Ovary (tissue), 9 donors: Measurements from ENCODE around the gene FRMD1. TPM values are rescaled to one million over a fixed set of nuclear protein-coding genes. Genes with fewer than 3 reads are reported as not detected.
A peak's percentile ranks its signal among the peaks of the same experiment; 100 is the strongest.

Source experiments
- DNase-seq, 5 donors: peaks; one replicate each; pipeline ENCODE4 v3.0.0-alpha.2; 2019 to 2020
- H3K27ac ChIP-seq, 2 donors: fragments of 200-600 bp; one replicate each; pipeline versions ENCODE4 v1.5.1 to v1.8.0; 2019 to 2022
- H3K27me3 ChIP-seq: fragments of 200-600 bp; one replicate; pipeline ENCODE4 v1.8.0; 2022
- H3K36me3 ChIP-seq: fragments of 200-600 bp; sonication (generic); one replicate; pipeline ENCODE4 v1.5.1; 2019
- H3K4me1 ChIP-seq: one replicate; pipeline ENCODE4 v1.8.1; 2013; ENCODE audit warnings: mild to moderate bottlenecking, moderate library complexity; ENCODE audit not compliant: insufficient read depth
- H3K4me3 ChIP-seq: fragments of 200-600 bp; sonication (generic); one replicate; pipeline ENCODE4 v1.5.1; 2017
- H3K9me3 ChIP-seq, 2 donors: fragments of 200-600 bp in 1 of 2; sonication (generic) in 1 of 2; one replicate each; pipeline versions ENCODE4 v1.5.1 to v1.8.1; 2013 to 2019; ENCODE audit warnings: mild to moderate bottlenecking in 1 of 2, moderate library complexity in 1 of 2
- EP300 ChIP-seq: sonication (generic); formaldehyde crosslinking; IDR thresholded peaks from one replicate; pipeline ENCODE4 v1.6.1; 2017; ENCODE audit warnings: antibody characterized with exemption
- POLR2A ChIP-seq: fragments of 450-650 bp; IDR thresholded peaks from one replicate; pipeline ENCODE4 v1.6.1; 2017; ENCODE audit warnings: antibody characterized with exemption, mild to moderate bottlenecking, moderate library complexity
- WGBS, 3 donors: extraction: QIAGEN DNeasy Blood & Tissue Kit in 1 of 3; methylation state at CpG; one replicate each; pipeline versions ENCODE4 v1.1.5 to v1.1.7; 2013 to 2017; 5-methylcytosine and 5-hydroxymethylcytosine counted together
- intact Hi-C, 4 donors: fragments of 100-400 bp; cut with DNase I; formaldehyde crosslinking; loops; one replicate each; pipeline versions ENCODE4 v1.11.0 to v1.15.1; 2022 to 2023
- polyA plus RNA-seq, 2 donors: library from polyadenylated mRNA; stranded (reverse); fragments of 200-250 nt in 1 of 2; fragments of 350-450 nt in 1 of 2; fragmentation: Illumina TruSeq in 1 of 2; extraction: RNeasy Lipid Tissue Mini Kit (QIAGEN cat#74804) in 1 of 2; gene quantifications; one replicate each; pipeline ENCODE4 v1.2.3, GENCODE V29; 2013 to 2014
- total RNA-seq, 7 donors: library from RNA; depleted of rRNA in 2 of 7; stranded (reverse); fragments of >200 nt in 2 of 7; fragmentation: NEBNext Ultra II Directional in 3 of 7; extraction: Animal tissue kit (Norgen Biotek cat#: 25700) in 3 of 7; gene quantifications; one replicate each; pipeline versions ENCODE4 v1.1.0 to v1.2.4, GENCODE V29; 2016 to 2023
- TF ChIP-seq, protein P1 (sequence below), 3 donors: fragments of 450-650 bp in 2 of 3; fragments of 200-600 bp in 1 of 3; IDR thresholded peaks; one replicate each; pipeline versions ENCODE4 v1.5.1 to v1.8.0; 2016 to 2022; ENCODE audit warnings: antibody characterized with exemption in 3 of 3, mild to moderate bottlenecking in 1 of 3
- donor health status: DM: no; HTN: no; CAD: no; lungs with moderate emphysema.
- donor health status: DM: no; HTN: no; CAD: no.
- donor health status: Bipolar disorder and iron deficiency.
- donor health status: DM: yes; HTN: yes; CAD: no.
- donor health status: DM: no; HTN: no; CAD: no.
- donor health status: DM: yes; HTN: yes; CAD: no.

The FRMD1 gene
- total and polyA plus RNA-seq, 9 donors, result 0.10 to 0.48 (median 0.31) TPM; not detected in 2

DNA sequence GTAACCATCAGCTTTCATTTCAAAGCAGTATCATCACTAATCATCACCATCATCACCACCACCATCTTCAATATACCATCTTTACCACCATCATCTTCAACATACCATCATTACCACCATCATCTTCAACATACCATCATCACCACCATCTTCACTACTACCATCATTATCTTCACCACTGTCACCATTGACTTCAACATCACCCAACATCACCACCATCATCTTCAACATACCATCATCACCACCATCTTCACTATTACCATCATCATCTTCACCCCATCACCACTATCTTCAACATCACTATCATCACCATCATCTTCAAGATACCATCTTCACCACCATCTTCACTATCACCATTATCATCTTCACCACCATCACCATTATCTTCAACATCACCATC is 40.5 kb upstream of the FRMD1 start:
- no peaks in the 10 kb centered on the region for H3K36me3 ChIP-seq
- H3K9me3 ChIP-seq, result no peaks in the 10 kb centered on the region
- intact Hi-C loops, result loop anchor here in 1 of 4 donors (5.0 kb wide), 1 partner anchor 188 kb away; no protein-coding TSS in a partner anchor
- no peak overlapping the region for H3K27ac ChIP-seq
- TF ChIP-seq, protein P1, sequence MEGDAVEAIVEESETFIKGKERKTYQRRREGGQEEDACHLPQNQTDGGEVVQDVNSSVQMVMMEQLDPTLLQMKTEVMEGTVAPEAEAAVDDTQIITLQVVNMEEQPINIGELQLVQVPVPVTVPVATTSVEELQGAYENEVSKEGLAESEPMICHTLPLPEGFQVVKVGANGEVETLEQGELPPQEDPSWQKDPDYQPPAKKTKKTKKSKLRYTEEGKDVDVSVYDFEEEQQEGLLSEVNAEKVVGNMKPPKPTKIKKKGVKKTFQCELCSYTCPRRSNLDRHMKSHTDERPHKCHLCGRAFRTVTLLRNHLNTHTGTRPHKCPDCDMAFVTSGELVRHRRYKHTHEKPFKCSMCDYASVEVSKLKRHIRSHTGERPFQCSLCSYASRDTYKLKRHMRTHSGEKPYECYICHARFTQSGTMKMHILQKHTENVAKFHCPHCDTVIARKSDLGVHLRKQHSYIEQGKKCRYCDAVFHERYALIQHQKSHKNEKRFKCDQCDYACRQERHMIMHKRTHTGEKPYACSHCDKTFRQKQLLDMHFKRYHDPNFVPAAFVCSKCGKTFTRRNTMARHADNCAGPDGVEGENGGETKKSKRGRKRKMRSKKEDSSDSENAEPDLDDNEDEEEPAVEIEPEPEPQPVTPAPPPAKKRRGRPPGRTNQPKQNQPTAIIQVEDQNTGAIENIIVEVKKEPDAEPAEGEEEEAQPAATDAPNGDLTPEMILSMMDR (IDR thresholded peaks at IDR 0.05), result no peak
- no peak for TF ChIP-seq POLR2A
- no peak for TF ChIP-seq EP300
- no peaks in the 10 kb centered on the region for H3K4me1 ChIP-seq
- no peak overlapping the region for H3K4me3 ChIP-seq
- H3K27me3 ChIP-seq, result no peaks in the 10 kb centered on the region
- DNase-seq, result no peak

DNA sequence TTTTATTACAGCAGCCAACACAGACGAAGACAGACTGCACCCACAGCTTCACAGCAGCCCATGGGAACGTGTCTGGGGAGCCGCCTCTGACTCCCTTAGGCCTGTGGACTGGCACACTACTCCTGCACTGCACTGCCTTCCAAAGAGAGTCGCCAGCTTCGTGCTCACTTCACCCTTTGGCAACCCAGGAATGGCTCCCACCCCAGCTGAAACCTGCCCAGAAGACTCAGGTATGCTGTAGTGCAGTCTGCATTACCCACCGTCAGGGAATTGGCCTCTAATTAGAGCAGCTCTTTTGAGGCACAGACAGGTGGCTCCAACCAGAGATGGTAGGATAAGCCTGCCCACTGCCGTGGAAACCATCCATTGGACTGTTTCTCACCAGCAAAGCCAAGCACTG is 39.9 kb upstream of the FRMD1 start:
- 92 to 94% (median 93%) methylated on average over 7 of the region's 7 CpGs for WGBS, 3 donors
- H3K27ac ChIP-seq, result no peak overlapping the region
- no peaks in the 10 kb centered on the region for H3K36me3 ChIP-seq
- no peaks in the 10 kb centered on the region for H3K4me1 ChIP-seq
- intact Hi-C loops, result loop anchor here in 1 of 4 donors (5.0 kb wide), 1 partner anchor 188 kb away; no protein-coding TSS in a partner anchor
- TF ChIP-seq POLR2A, result no peak
- TF ChIP-seq, protein P1 (IDR thresholded peaks at IDR 0.05), result no peak
- TF ChIP-seq EP300, result no peak
- no peaks in the 10 kb centered on the region for H3K9me3 ChIP-seq
- DNase-seq, result peak in 1 of 5 donors; percentile 6
- H3K27me3 ChIP-seq, result no peaks in the 10 kb centered on the region
- H3K4me3 ChIP-seq, result no peak overlapping the region

DNA sequence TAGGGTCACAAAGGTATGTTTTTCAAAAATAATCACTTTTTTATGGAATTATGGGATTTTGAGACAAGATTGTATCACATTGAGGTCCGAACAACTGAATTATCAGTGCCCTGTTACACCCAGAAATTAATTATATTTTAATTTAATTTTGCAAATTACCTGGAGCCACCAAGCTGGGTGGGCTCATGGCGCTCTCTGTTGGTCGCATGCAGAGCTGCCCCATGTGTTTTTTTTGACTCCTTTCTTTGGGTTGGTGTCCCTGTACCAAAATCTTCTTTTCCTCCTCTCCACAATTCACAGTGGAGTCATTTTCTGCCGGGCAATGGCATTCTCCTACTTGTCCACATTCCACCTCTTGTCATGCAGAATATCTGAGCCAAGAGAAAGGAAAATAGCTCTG is 38.9 kb upstream of the FRMD1 start:
- Histone ChIP-seq H3K4me1 (no peaks in the 10 kb centered on the region), H3K36me3 (no peaks in the 10 kb centered on the region), H3K4me3 (no peak overlapping the region), H3K27me3 (no peaks in the 10 kb centered on the region), H3K27ac (no peak overlapping the region), H3K9me3 (no peaks in the 10 kb centered on the region)
- DNase-seq, result peak in 1 of 5 donors; percentile 8
- intact Hi-C loops, result loop anchor here in 2 of 4 donors (2.0 to 5.0 kb wide), 2 partner anchors 45 to 189 kb away; no protein-coding TSS in a partner anchor
- TF ChIP-seq EP300 (no peak), POLR2A (no peak)
- TF ChIP-seq, protein P1 (IDR thresholded peaks at IDR 0.05), result no peak
- WGBS, 3 donors, result 70 to 77% (median 70%) methylated on average over 4 of the region's 4 CpGs

DNA sequence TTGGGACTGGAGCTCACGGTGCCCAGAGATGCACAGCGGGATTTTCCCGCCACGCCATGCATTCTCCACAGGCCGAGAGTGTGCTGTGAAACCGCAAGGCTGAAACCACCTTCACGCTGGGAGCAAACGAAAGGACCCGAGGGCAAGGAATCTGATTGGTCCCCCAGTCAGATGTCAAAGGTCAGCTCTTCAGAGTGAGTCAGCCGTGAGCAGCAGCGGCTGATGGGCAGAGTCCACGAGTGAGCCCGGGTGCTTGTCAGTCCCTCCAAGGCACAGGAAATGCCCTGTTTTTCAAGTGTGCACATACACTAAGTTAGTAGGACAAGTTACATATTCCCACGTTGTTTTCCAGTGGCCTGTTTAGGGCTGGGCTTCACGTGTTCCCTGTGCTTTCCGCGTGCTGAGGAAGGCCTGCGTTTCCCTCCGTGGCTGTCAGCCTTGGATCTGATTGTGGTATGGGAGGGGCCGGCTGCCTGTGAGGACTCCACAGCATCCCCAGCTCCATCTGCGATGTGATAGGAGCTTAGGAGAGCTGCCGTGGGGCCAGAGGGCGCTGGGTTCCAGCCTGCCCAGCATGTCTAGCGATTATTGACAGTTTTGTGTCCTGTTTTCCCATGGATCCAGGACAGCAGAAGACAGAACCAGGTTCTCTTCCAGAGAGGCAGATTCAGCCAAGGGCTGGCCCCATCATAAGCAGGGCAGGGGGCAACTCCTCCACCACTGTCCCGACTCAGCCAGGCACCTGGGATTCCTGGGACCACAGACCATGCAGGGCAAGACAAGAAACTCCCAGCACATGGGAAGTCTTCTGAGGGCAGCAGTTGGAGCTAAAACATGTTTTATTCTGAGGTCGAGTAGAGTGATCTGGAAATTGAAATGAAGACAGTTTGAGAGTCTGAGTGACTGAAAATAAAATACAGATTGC is 38.2 kb upstream of the FRMD1 start:
- Histone ChIP-seq H3K9me3 (no peaks in the 10 kb centered on the region), H3K36me3 (no peaks in the 10 kb centered on the region), H3K27ac (no peak overlapping the region), H3K4me3 (no peak overlapping the region), H3K27me3 (no peaks in the 10 kb centered on the region), H3K4me1 (no peaks in the 10 kb centered on the region)
- 84 to 87% (median 86%) methylated on average over 26 of the region's 26 CpGs for WGBS, 3 donors
- no peak for TF ChIP-seq EP300
- TF ChIP-seq, protein P1 (IDR thresholded peaks at IDR 0.05), result no peak
- TF ChIP-seq POLR2A, result no peak
- peak in 2 of 5 donors; percentile 6 to 17 for DNase-seq
- intact Hi-C loops, result loop anchor here in 2 of 4 donors (2.0 to 5.0 kb wide), 2 partner anchors 44 to 190 kb away; no protein-coding TSS in a partner anchor
